GM18858 (cell line): ENCODE results near the gene SEMA5A.
"Not testable (repeated sequence)": the region's sequence is repeated elsewhere in the genome, so short reads cannot be mapped to it uniquely, and the experiment has no call there.

Experiments
- ATAC-seq: cut with Tn5 transposase; IDR thresholded peaks from one replicate; pipeline ENCODE4 v1.9.1; 2021; ENCODE audit not compliant: unreplicated experiment

SEMA5A gene

DNA sequence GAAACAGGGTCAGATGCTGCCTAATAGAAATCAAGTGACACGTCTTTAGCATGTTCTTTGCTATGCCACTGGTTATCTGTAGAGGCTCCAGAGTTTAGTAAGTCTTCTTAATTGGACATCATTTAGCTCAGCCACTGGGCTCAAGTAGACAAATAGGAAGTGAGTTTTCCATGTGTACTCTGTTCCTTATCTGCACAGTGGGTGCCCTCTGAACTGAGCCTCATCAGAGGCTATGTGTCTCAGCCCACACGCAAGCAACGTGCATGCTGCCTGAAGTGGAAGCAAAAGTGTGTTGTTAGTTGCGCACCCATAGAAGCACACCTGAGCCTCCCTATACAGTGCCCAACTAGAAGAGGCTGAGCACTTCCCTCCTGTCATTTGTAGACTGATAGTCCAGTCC lies 134.7 kb downstream of the SEMA5A start:
- no peak for ATAC-seq

DNA sequence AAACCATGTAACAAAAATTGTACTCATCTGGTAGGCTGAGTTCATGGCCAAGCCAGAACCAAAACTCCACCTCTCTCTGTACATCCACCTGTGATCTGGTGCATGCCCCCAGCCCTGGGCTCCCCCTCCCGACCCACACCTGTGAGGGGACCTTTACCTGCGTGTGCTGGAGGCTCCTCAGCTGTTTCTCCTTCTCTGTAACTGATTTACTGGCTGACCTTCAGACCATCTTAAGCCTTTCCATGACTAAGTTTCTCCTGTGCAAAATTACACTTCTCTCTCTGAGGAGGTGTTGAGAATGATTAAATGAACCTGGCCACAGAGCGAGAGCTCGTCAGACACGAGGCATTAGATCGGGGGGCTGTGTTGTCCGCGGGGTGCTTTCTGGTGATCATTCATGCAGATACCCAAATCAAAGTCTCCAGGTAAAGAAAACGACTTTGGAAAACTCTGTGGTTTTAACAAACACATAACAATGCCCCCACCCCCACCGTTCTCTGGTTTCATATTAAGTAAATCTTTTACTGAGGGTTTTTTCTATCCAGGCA lies 136.4 kb downstream of the SEMA5A start:
- ATAC-seq, result no peak

DNA sequence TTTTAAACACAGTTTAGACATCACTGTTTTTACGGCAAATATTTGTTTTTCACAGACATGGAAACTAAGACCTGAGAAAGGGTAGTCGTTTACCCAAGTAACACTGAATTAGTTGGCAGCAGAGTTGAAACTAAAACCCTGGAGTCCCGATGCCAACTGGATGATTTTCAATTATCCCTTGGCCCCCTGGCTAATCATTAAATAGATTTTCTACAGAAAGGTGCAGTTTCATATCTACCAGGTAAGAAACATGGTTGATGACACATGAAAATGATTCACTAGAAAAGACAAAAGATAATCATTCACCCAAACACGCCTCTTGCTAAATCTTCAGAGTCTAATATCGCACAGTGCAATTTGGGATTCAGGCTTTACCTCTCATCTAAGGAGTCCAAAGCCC lies 136.9 kb downstream of the SEMA5A start:
- no peak for ATAC-seq

DNA sequence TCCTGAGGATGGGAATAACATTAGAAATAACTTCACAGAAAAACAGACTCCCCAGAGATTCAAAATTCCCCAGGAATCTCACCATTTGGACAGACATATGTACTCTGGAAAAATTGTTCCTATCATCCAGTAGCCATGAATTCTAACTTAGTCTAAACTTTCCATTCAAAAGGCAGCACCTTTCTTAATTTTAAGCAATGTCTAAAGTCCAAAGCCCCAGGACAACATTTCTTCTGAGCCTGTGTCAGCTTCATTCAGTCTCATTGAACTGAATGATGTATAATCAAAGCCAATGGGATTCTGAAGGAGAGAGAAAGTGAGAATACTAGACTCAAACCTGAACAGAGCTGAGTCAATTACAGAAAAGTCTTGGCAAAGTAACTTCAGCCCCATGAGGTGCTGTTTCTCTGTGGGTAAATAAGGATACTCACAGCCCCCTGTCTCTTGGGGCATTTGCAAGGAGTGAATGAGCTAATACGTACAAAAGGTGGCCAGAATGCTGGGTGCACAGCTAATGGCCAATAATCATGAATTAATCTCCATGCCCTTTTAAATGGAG lies 140.6 kb downstream of the SEMA5A start:
- peak; percentile 84 for ATAC-seq

- ATAC-seq, result no peak
Observed at GRCh38 chr5:9401786-9402472, 143.9 kb downstream of the SEMA5A start.

DNA sequence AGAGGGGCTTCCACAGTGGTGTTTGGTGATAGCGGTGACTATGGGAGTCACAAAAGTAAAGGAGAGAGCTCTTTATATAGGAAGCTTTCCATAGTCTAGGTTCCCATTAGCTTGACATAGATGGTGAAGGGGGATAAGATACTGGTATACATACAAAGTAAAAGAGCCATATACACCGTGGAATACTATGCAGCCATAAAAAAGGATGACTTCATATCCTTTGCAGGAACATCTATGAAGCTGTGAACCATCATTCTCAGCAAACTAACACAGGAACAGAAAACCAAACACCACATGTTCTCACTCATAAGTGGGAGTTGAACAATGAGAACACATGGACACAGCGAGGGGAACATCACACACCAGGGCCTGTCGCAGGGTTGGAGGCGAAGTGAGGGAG lies 146.1 kb downstream of the SEMA5A start:
- not testable (repeated sequence) for ATAC-seq

GRCh38 chr5:9399094-9399493 lies 146.8 kb downstream of the SEMA5A start:
- no peak for ATAC-seq

DNA sequence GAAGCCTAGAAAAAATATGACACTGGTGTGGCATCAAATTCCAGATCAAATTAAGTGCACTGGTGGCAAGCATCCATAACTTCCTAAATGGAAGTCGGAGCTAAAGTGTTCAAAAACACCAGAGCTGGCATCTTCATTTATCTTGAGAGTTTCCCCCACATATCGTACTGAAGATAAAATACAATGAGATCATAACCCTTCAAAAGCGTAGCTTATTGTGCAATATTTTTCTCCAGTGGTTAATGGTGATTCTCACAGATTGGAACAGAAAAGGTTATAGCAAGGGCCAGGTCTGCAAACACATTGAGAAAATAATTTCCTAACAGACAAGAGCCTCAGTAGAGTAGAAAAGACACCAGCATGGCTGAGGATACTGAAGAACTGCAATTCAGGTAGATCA lies 147.6 kb downstream of the SEMA5A start:
- no peak for ATAC-seq

DNA sequence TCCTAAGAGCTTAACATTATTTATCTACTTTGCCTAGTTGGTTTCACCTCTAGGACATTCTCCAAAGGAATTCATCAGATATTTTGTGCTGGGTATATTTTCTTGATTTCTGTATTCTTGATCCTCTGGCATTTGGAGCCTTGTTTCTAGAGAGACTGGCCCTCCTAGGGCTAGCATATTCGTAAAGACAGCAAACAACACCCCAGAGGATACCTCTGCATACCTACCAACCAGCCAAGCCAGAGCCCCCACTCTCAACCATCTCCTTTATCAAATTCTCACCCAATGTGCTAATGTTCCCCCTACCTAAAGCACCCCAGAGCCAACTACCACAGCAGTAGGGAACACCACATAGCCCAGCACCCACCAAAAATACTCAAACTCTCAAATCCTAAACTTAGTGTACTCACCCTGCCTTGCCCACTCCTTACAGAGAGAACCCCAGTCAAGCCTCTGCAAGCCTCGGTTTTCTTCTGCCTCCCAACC lies 149.5 kb downstream of the SEMA5A start:
- ATAC-seq, result no peak

- ATAC-seq, result no peak
Observed at GRCh38 chr5:9395706-9396105, 150.2 kb downstream of the SEMA5A start.

DNA sequence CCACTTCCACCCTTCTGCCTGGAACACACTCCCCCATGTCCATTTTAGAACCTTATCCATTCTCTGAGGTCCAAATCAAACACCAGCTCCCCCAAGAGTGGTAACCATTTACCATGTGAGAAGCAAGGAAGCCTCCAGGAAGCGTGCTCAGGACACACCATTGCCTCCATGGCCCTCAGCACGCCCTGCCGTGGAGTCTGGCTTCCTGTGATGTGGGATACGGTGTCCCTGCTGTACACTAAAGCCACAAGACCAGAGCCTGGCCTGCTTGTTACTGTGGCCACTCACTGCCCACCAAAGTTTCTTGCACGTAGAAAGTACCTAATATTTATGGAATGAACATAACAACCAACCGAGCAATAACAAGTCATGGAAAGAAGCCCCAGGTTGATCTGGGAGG lies 151.7 kb downstream of the SEMA5A start:
- no peak for ATAC-seq

- no peak for ATAC-seq
Observed at GRCh38 chr5:9392625-9393024, 153.2 kb downstream of the SEMA5A start.

DNA sequence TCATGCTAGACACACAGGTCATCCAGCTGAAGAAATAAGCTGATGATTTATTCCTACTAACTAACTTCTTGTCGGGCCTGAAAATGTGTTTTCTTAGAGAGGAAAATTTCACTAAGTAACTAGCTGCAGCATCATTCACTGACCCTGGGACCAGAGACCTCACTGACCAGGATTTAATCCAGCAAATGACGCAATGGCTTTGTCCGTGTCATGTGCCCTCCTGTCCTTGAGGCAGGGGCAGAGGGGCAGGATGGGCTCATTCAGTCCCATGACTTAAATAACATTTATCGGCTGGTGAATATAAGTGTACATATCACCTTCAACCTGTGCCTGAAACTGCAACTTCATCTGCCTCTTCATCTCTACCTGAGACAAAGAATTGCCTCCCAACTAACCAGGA lies 154.8 kb downstream of the SEMA5A start:
- no peak for ATAC-seq

DNA sequence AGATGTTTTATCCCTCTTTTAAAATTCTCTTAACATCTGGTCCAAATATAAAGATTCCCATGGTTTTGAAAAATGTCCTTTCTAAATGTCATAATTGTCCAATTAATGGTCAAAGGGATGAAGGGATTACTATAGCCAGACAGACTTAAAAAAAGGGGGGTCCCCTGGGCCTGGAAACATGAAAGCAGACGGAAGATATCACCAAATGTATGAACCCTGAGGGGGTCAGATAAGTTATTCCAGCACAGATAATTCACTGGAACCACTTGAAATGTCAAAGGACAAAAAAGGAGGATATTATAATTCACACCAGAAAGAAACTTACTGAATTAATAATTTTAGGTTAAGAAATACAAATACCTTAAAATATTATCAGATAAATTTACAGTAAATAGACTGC lies 155.8 kb downstream of the SEMA5A start:
- no peak for ATAC-seq

GRCh38 chr5:9388941-9389674 lies 156.8 kb downstream of the SEMA5A start:
- ATAC-seq, result no peak

DNA sequence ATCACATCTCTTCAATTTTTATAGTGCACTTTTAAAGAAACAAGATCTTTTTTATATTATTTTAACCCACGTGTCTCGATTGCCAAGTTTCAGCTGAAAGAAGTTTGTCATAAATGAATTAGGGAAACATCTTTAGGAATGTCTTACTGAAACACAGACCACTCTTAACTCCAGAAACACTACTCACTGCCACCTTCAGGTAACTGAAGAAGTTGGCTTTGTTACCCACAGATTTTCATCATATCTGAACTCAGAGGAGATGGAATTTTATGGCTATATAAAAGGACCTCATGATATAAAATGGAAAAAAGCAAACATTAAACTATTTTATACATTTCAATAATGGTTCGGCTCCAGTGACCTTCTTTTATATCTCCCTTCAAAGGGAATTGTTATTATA lies 158.0 kb downstream of the SEMA5A start:
- no peak for ATAC-seq

DNA sequence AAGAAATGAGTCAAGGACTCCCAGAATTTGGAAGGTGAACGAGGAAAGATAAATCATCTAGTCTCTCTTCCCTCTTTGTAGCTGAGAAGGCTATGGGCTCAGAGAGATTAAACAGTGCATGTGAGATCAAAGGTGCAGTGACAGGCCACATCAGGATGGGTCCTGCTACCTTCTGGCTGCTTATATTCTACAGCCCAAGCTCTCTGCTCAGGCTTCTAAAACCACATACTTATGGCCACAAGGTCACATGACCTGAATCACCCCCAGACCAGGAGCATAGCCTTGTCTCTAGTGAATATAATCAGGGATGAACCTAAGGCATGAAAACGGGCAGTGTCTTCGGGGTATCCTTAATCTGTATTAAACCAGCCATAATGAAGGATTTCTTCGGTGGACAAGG lies 158.9 kb downstream of the SEMA5A start:
- no peak for ATAC-seq

- ATAC-seq, result no peak
Observed at GRCh38 chr5:9382522-9382921, 163.4 kb downstream of the SEMA5A start.

DNA sequence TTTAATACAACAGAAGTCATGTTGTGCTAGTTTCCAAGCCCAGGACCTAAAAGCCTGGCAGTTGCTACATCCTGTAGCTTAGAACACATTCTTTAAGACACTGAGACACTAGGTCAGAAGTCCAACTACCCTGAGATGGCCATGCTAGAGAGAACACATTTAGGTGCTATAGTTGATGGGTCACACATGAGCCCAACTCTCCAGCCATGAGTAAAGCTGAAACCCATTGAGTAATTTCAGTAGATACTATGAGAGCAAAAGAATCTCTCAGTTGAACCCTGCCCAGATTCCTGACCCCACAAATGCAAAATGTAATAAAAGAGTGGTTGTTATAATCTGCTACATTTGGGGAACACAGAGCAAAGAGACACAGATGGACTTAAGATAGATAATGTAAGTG lies 164.4 kb downstream of the SEMA5A start:
- ATAC-seq, result peak; percentile 93

GRCh38 chr5:9380109-9380508 lies 165.8 kb downstream of the SEMA5A start:
- ATAC-seq, result no peak

- no peak for ATAC-seq
Observed at GRCh38 chr5:9376363-9377117, 169.3 kb downstream of the SEMA5A start.
